HepG2 (cell line): ENCODE results near the gene ZNF844.

ENCODE experiments used
- CEBPG ChIP-seq: IDR thresholded peaks from 2 replicates; pipeline ENCODE4 v1.6.1; 2016
- HOMEZ ChIP-seq: IDR thresholded peaks from 2 replicates; pipeline ENCODE4 v1.6.1; 2016; ENCODE audit warnings: low read depth
- HOXD1 ChIP-seq: sonication (generic); formaldehyde crosslinking; IDR thresholded peaks from 2 replicates; pipeline ENCODE4 v1.5.0; 2020; ENCODE audit warnings: missing genetic modification reagents
- JUN ChIP-seq: sonication (generic); formaldehyde crosslinking; IDR thresholded peaks from 2 replicates; pipeline ENCODE4 v1.4.0; 2020; ENCODE audit warnings: mild to moderate bottlenecking, missing genetic modification reagents
- ZFP90 ChIP-seq: sonication (generic); formaldehyde crosslinking; IDR thresholded peaks from 2 replicates; pipeline ENCODE4 v1.8.0; 2022; ENCODE audit warnings: missing genetic modification reagents, mild to moderate bottlenecking, inconsistent platforms, borderline replicate concordance
- ZKSCAN8 ChIP-seq: IDR thresholded peaks from 2 replicates; pipeline ENCODE4 v1.6.1; 2016; ENCODE audit warnings: borderline replicate concordance, missing genetic modification reagents, missing compliant biosample characterization
- ZNF33A ChIP-seq: sonication (generic); formaldehyde crosslinking; IDR thresholded peaks from 2 replicates; pipeline ENCODE4 v1.5.1; 2020; ENCODE audit warnings: missing genetic modification reagents, mild to moderate bottlenecking, moderate library complexity, borderline replicate concordance

DNA sequence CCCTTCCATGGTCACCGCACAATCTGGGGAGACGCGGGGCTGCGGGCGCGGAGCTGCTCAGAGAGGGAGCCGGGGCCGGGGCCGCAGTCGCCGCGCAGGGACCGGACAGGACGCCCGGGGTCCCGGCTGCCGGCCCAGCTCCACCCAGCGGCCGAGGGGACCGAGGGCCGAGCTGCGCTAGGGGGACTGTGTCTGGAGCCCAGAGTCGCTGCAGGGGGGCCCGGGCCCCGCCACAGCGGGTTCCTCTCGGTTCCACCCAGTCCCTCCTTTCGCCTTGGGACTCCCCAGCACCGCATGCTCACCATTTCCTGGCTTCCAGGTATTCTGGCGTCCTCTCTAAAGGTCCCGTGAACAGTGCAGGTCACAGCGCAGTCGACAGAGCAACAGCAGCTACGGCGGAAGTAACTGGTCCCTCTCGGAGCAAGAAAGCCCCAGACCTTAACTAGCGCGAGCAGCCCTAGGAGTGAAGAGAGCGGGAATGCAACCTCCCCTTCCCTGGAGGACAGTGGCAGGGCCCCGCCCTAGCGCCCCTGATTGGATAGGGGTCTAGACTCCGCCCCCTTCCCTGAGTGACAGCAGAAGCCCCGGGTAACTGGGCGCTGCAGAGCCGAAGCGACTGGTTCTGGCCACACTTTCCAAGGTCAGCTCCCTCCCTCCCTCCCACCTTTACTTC is 11.9 kb upstream of the ZNF844 start, which contains the start of gene ZNF878:
- TF ChIP-seq ZKSCAN8 (no peak), ZFP90 (CRISPR knock-in tag) (peak; percentile 91), ZNF33A (CRISPR knock-in tag) (no peak), JUN (no peak), HOMEZ (CRISPR knock-in tag) (no peak; the same call in 1 of the 2 replicates), HOXD1 (CRISPR knock-in tag) (peak; percentile 42; the same call in 1 of the 2 replicates), CEBPG (CRISPR knock-in tag) (no peak)
